DMS79 (cell line): ENCODE data around the gene CHKA.

ENCODE experiments used
- DNase-seq: peaks from one replicate; lab custom pipeline; 2025; lab: John Stamatoyannopoulos, UW

The CHKA gene

DNA sequence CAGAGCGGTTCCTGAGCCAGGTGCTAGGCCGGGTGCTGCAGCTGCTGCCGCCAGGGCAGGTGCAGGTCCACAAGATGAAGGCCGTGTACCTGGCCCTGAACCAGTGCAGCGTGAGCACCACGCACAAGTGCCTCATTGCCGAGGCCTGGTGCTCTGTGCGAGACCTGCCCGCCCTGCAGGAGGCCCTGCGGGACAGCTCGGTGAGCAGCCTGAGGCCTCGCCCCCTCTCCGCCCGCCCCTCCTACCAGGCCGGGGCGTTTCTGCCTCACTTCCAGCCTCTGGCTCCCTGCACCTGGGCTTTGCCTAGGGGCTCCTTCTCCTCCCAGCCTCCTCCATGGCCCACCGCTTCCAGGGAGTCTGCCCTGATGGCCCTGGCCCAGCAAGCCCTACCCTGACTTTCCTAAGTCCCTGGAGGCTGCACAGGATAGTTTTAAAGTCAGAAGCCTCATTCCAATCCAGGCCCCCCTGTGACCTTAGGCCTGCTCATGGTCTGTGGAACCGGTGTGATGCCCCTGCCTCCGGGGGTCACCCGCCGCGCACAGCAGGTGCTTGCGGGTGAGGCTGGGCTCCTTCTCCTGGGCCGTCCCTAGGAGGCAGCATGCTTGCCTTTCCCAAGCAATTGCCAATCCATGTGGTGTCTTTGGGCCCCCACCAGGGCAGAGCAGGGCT is 76.9 kb downstream of the CHKA start:
- DNase-seq: no peak

DNA sequence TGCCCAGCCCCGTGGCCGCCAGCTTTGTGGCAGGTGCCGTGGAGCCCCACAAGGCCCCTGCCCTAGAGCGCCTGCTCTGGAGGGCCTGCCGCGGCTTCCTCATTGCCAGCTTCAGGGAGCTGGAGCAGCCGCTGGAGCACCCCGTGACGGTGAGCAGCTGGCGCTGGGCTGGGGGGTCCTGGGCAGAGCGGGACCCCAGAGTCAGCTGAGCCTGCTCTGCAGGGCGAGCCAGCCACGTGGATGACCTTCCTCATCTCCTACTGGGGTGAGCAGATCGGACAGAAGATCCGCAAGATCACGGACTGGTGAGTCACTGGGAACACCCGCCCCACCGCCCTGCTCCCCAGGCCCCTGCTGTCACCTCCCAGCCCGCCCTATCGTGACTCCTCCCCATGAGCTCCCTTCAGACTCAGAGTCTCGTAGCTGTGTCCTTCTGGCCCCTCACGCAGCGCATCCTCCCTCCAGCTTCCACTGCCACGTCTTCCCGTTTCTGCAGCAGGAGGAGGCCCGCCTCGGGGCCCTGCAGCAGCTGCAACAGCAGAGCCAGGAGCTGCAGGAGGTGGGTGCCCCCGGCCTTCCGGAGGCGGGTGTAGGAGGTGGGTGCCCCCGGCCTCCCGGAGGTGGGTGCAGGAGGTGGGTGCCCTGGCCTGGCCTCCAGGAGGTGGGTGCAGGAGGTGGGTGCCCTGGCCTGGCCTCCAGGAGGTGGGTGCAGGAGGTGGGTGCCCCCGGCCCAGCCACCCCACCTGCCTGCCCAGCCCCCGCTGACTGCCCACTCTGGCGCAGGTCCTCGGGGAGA is 77.6 kb downstream of the CHKA start:
- no peak for DNase-seq

DNA sequence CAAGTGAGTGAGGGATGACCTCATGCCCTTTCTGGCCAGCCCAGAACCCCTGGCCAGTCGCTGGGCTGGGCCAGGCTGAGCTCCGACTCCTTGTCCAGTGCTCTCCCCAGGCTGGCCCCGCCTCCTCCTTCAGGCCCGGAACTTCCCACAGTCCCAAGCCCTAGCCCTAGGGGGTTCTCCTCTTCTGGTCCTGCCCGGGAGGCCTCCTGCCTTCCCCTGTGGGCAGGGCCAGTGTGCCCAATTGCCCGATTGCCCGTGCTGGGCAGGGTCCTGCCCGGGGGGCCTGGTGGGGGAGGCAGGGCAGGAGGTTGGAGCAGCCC is 78.2 kb downstream of the CHKA start:
- DNase-seq: no peak

DNA sequence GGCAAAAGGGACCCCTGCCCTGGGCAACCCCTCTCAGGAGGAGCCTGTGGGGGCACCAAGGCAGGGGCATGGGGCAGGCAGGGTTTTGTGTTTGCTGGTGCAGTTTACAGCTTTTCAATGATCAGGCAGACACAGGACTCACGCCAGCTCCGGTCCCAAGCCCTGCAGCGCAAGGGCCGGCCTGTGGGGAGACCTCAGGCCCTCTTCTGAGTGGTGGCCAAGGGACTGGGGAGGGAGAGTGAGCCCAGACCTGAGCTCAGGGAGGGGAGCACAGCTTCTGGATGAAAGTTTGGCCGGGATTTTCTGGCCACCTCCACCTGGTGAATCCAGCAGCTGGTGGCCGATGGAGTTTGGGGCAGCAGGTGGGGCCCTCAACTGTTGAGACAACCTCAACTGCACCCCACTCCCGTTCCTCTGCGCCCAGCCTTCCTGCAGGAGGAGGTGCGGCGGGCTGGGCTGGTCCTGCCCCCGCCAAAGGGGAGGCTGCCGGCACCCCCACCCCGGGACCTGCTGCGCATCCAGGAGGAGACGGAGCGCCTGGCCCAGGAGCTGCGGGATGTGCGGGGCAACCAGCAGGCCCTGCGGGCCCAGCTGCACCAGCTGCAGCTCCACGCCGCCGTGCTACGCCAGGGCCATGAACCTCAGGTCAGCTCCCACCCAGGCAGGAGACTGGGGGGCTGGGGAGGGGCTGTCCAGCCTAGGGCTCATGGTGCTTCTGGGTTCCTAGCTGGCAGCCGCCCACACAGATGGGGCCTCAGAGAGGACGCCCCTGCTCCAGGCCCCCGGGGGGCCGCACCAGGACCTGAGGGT is 78.8 kb downstream of the CHKA start:
- DNase-seq: no peak

DNA sequence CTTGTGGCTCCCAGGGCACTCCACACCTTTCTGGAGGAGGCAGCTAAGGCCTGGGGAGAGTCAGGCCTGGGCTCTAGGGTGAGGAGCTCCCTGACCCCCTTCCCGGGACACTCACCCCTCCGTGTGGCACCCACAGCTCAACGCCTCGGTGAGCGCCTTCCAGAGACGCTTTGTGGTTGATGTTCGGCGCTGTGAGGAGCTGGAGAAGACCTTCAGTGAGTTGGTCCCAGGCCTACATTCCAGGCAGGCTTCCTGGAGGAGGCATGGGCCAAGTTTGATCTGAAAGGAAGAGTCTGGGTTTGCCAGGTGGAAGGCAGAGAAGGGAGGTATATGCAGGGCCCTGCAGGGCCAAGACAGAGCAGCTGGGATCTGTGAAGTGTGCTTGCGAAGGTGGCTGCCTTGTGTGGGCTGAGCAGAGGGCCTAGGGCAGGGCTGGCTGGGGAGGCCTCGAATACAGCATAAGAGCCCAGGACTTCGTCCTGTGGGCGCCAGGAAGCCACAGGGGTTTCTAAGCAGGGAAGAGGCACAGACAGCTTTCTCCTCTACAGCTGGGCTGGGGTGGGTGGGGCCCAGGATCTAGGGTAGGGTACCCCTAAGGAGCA is 79.5 kb downstream of the CHKA start:
- no peak for DNase-seq

DNA sequence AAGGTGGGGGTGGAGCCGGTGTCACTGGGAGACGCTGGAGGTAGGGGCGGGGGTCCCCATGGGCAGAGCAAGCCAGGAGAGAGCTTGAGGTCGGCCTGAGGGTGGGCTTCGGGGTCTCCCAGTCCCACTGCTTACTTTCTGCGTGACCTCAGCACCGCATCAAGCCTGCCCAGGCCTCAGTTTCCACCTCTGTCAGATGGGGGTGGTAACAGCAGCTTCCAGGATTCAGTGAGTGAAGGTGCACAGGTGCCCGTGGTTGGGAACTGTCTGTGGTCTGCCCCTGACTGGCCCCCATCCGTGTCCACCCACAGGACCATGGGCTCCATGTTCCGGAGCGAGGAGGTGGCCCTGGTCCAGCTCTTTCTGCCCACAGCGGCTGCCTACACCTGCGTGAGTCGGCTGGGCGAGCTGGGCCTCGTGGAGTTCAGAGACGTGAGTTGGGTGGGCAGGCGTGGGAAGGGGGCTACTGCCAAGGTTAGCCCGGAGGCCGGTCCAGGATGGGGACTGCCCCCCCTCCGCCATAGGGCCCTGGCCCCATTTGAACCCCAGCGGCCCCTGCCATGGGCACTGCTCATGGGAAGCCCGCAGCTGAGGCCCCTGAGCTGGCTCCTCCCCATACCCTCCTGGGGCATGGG is 80.1 kb downstream of the CHKA start:
- DNase-seq: no peak

DNA sequence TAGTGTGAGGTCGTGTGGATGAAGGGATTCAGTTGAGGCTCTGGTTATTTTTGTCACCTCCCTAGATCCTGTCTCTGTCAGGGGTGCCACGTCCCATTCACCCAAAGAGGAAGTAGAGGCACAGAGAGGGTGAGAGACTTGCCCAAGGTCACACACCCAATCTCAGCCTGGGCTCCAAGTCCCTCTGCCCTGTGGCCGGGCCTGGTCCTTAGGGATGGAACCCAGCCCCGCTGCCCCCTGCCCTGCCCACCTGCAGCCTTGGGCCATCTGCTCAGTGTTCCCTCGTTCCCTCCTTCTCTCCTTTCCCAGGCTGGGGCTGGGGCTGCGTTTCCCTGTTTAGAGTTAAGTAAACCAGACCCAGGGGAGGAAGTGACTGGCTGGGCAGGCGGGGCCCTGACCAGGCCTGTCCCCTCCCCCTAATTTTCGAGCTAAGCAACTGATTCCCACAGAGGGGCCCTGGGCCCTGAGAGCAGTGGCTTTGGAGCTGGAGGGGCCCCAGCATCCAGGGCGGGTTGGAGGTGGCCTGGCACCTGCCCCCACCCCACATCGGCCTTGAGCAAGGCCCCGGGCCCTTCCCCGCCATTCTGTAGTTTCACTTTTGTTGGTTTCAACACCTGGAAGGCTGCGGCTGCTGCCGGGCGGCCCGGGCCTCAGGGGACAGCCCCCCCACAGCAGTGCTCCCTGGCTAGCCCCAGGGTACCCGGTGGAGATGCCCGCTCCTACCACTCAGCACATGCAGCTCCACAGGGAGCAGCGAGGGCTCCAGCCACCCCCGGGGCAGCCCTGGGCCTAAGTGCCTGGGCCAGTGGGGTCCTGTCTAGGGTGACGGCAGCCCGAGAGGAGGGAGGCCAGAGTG is 80.9 kb downstream of the CHKA start:
- no peak for DNase-seq

DNA sequence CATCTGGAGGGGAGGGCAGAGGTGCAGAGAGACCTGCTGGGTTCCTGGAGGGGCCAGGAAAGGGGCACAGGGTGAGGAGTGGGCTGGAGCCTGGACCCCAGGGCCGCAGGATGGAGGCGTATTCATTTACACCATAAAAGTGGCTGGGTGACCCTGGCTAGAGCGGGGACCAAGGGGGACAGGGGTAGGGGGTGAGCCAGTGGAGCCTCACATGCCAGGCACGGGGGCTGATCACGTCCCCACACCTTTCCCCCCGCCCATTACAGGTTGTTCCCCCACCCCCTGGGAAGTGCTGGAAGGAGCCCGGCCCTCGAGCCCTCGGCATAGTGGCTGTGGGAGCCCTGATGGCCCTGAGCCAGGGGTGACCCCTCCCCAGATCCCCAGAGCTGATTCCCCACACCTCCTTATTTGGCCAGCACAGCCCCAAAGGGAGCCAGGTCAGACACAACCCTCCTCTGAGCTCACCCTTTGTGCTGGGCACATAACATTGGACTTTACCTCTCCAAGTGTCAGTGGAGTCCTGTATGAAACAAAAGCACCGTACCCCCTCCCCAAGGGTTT is 81.6 kb downstream of the CHKA start:
- no peak for DNase-seq

DNA sequence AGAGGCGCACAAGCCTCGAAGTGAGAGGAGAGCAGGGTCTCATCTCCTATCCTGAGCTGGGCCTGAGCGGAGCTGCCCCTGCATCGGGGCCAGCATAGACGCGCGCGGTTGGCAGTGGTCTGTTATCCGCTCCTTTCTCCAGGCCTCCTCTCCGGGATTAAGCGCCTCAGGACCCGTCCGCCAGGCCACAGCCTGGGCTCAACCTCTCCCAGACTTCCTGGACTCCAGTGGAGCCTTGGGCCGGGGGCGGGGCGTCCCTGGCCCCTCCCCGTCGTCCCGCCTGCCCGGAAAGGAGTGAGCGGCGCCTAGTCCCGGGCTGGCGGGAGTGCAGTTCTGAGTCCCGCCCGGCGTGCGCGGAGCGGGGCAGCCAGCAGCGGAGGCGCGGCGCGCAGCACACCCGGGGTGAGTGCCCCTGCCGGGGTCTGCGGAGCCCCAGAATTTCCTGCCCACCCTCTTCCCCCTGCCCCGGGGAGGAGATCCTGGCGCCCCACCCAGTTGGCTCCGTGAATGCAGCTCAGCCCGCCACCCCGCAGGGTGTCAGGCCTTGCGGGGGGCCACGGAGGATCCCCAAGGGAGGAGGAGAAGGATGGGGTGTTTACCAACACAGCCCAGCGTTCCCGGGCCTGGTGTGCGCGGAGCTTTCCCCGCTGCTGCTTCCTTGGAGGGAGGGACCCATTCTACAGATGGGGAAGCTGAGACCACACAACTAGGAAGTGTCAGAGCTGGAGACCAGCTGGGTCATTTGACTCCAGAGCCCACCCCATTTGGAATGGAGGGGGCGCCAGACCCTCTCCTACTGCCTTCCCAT is 82.3 kb downstream of the CHKA start, which contains the start of gene TCIRG1:
Gene TCIRG1 (plus strand): TSS at position 308 of the 808 bp plus-strand sequence. CDS start 2,247 bp downstream, outside the sequence.
- no peak for DNase-seq

DNA sequence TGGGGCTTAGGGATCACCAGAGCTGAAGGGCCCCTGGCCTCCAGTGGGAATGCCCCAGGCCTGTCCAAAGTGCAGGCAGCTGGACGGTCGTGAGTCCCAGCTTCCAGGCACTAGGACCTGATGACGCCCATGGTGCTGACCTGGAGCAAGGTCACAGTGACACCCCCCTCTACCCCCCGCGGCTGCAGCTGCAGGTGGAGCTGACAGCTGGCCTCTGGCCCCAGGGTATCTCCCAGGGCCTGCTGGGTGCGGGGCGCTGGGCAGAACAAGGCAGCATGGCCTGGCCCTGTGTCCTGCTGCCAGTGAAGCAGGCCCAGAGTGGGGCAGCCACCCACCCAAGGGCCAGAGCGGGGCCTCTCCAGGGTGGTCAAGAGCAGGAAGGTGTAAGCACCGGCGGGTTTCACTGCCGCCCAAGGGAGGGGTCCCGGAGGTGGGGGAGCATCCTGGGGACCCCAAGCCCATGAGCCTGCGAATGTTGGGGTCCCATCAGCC is 82.9 kb downstream of the CHKA start:
- no peak for DNase-seq

DNA sequence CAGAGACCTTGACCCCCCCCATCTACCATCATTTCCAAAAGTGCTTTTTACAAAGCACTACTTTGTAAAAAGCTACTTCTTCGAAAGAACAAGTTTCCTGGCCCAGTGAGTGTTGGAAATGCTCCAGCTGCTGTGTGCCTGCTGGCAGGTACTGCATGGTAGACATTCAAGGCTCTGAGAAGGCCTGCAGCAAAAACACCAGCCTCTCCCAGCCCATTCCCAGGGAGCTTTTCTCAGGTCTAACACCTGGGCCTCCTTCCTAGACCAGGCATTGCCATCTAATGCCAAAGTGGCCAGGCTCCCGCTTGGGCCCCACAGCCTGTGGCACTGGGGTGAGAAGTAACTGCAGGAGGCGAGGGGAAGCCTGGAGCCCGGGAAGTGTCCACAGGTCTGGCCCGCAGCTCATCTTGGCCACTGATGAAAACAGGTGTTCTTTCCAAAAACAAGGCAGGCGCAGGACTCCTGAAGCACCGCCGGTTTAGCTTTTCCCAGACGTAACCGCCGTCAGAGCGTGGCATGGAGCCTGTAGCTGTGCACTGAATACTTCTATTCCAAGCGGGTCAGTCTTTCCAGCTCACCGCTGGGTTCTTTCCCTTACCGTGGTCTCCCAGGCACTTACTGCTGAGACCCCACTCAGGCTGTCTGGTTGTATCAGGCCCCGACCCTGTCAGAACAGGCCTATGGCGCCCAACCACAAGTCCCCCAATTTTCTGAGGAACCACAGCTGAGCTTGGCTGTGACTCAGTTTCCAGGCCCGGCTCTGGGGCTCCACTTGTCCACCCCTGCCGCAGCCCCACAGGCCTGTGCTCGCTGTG is 83.6 kb downstream of the CHKA start:
- DNase-seq: no peak

DNA sequence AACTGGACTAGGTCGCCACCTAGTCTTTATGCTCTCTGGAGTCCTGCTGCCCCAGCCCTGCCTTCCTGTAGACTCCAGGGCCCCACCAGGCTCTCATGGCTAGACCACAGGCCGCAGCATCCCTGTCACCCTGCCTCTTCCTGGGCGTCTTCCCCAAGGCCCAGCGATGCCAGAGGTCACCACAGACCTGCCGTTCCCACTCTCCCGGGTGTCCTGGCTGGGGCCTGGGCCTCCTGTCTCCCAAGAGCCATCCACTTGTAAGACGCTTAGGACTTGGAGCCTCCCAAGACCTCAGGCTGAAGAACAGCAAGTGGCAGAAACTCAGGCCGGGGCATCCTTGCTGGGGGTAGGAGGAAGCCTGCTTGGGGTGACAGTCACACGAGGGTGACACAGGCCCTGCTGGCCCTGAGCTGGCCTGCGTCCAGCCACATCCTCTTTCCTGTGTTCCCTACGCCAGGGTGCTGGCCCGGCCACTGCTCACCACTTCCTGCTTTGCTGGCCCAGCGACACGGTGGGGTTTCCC is 84.4 kb downstream of the CHKA start:
- no peak for DNase-seq

DNA sequence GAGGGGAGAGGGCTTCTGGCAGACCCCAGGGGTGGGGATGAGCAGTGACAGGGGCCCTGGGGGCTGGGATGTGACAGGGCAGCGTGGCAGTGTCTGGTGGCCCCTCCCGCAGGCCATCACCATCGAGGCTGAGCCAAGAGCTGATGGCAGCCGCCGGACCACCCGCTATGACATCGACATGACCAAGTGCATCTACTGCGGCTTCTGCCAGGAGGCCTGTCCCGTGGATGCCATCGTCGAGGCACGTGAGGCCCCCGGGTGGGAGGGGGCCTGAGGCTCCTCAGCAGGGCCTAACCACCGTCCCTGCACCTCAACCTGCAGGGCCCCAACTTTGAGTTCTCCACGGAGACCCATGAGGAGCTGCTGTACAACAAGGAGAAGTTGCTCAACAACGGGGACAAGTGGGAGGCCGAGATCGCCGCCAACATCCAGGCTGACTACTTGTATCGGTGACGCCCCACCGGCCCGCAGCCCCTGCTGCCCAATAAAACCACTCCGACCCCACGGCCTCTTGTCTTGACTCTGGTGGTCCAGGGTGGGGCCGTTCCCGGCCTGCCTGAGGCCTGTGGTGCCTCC is 85.0 kb downstream of the CHKA start:
- no peak for DNase-seq

DNA sequence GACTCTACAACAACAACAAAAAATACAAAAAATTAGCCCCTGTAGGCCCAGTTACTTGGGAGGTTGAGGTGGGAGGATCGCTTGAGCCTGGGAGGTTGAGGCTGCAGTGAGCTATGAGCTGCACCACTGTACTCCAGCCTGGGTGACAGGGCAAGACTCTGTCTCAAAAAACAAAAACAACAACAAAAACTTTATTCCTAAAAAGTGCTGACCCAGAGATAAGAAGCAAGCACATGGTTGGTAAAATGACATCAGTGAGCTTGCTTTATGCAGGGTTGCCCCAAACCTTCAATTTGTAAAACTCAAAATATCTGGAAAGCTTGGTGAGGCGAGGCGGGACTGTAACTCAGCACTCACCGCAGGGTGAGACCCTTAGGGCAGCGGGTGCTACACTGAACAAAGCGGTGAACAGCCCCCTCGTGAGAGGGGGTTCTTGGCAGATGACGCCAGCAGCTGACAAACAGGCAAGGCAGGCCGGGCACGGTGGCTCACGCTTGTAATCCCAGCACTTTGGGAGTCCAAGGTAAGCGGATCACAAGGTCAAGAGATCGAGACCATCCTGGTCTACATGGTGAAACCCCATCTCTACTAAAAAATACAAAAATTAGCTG is 85.8 kb downstream of the CHKA start:
- DNase-seq: no peak

DNA sequence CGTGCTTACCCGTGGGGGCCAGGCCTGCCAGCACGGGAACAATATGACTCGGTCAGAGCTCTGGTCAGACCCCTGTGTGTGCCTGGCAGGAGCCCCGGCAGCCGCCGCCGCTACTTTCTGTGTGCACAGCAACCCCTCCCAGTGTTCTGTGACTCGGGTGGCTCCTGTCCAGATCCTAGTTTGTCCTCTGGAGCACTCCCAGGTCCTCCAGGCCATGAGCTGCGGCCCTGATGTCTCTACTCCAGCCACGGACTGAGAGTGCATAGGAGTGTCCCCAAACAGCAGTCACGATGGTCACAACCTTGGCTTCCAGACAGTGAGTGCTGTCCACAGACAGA is 87.5 kb downstream of the CHKA start:
- DNase-seq: no peak

DNA sequence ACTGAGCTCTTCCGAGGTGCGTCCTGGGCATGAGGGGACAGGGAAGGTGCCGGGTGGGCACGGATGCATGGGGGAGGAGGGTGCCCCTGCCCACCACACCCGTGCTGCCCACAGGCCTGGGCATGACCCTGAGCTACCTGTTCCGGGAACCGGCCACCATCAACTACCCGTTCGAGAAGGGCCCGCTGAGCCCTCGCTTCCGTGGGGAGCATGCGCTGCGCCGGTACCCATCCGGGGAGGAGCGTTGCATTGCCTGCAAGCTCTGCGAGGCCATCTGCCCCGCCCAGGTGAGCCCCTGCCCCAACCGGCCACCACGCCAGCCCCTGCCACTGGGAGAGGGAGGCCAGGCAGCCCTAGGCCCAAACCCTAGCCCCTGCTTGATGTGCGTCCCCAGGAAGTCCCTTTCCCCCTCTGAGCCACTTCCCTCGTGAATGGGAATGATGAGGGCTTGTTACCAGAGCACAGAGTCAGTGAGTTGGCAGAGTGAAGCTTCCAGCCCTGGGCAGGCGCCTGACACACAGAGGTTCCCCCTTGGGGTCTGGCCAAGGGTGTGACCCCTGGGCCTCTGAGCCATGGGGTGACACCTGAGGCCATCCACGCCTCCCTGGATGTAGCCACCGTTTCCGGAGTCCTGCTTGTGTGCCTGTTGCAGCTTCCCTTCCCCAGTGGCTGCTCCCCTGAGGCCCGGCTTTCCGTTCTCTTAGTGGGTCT is 88.0 kb downstream of the CHKA start:
- DNase-seq: no peak

DNA sequence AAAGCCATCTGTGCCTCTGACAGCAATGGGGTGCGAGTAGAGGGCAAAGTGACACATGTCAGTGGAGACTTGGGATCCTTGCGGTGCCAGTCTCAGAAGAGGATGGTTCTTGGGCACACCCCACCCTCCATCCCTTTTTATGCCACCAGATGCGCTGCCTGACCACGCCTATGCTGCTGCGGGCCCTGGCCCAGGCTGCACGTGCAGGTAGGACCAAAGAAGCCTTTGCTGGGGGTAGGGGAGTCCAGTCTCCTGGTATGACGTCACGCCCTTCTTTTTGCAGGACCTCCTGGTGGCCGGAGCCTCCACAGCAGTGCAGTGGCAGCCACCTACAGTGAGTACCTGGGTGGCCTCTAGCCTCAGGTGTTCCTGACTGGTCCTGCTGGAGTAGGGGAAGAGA is 89.2 kb downstream of the CHKA start:
- DNase-seq: no peak
